Measurements from ENCODE around the gene CYTH4.

- no peak for TF ChIP-seq CTCF (IDR thresholded peaks at IDR 0.05; ENCODE audit: low read depth, low read length, missing input control)
- TF ChIP-seq MAX (IDR thresholded peaks at IDR 0.05) = no peak
- TF ChIP-seq ATF3 (IDR thresholded peaks at IDR 0.05) = no peak
Measured at GRCh38 chr22:37243402-37244113, 38.8 kb upstream of the CYTH4 start.
